HAP-1 (cell line): ENCODE data around the gene HSF2BP.
"Not testable (repeated sequence)": the region's sequence is repeated elsewhere in the genome, so short reads cannot be mapped to it uniquely, and the experiment has no call there.

Source experiments
- DNase-seq, 2 experiments: peaks; one replicate each; pipeline ENCODE4 v3.0.0-alpha.2; 2016 to 2020; ENCODE audit warnings: low spot score in 2 of 2
- H3K27me3 ChIP-seq: fragments of 250-450 bp; sonication (Bioruptor Pico); 2 replicates; pipeline ENCODE4 v1.5.1; 2020; ENCODE audit warnings: low read depth, mild to moderate bottlenecking, moderate library complexity
- H3K36me3 ChIP-seq: fragments of 250-450 bp; sonication (Bioruptor Pico); replicated peaks from 2 replicates; pipeline ENCODE4 v1.5.1; 2020; ENCODE audit warnings: mild to moderate bottlenecking
- H3K4me1 ChIP-seq: fragments of 250-450 bp; sonication (Bioruptor Pico); 2 replicates; pipeline ENCODE4 v1.5.1; 2020; ENCODE audit warnings: mild to moderate bottlenecking
- H3K4me3 ChIP-seq: fragments of 250-450 bp; sonication (Bioruptor Pico); 2 replicates; pipeline ENCODE4 v1.5.1; 2020; ENCODE audit warnings: mild to moderate bottlenecking, moderate library complexity
- H3K9me3 ChIP-seq: fragments of 250-450 bp; sonication (Bioruptor Pico); 2 replicates; pipeline ENCODE4 v1.5.1; 2020; ENCODE audit warnings: mild to moderate bottlenecking, moderate library complexity
- in situ Hi-C: fragments of 300-500 bp; cut with MboI; formaldehyde crosslinking; loops from 3 replicates; pipeline ENCODE4 v1.14.3; 2020; ENCODE audit warnings: low sequenced_read_pairs, inconsistent platforms, mixed read lengths

Gene HSF2BP

GRCh38 chr21:43659136-43660000 is at the start of gene HSF2BP, which contains the start of gene RRP1B:
TSS of gene HSF2BP (minus strand) at chr21:43659488. CDS start at chr21:43658096, 1,392 bp downstream.
TSS of gene RRP1B (plus strand) at chr21:43659560. CDS start at chr21:43659665, 105 bp downstream.
- Histone ChIP-seq H3K9me3 (no peaks in the 10 kb centered on the region), H3K4me3 (peak within 1 kb of the TSS; percentile 84), H3K36me3 (peaks cover 29% of the 10 kb centered on the region), H3K4me1 (peaks cover 6% of the 10 kb centered on the region), H3K27me3 (no peaks in the 10 kb centered on the region)
- peak; percentile 74 to 84 for DNase-seq
- in situ Hi-C loops = loop anchor here (10.0 kb wide), 1 partner anchor 345 kb away; no protein-coding TSS in a partner anchor

- Histone ChIP-seq H3K9me3 (no peaks in the 10 kb centered on the region), H3K4me3 (no peak overlapping the region), H3K36me3 (no peaks in the 10 kb centered on the region), H3K27me3 (peaks cover 2% of the 10 kb centered on the region; the same call in 1 of the 2 replicates), H3K4me1 (no peaks in the 10 kb centered on the region)
- no peak for DNase-seq
- in situ Hi-C loops = no loop called here
Observed at GRCh38 chr21:43708745-43709381, 49.6 kb upstream of the HSF2BP start.

GRCh38 chr21:43707462-43707861 is 48.2 kb upstream of the HSF2BP start:
- H3K4me3 ChIP-seq = no peak overlapping the region
- no peaks in the 10 kb centered on the region for H3K36me3 ChIP-seq
- peaks cover 3% of the 10 kb centered on the region; the same call in 1 of the 2 replicates for H3K4me1 ChIP-seq
- H3K9me3 ChIP-seq = no peaks in the 10 kb centered on the region
- in situ Hi-C loops = no loop called here
- peaks cover 2% of the 10 kb centered on the region; the same call in 1 of the 2 replicates for H3K27me3 ChIP-seq
- no peak for DNase-seq

- in situ Hi-C loops = no loop called here
- H3K4me1 ChIP-seq = peaks cover 3% of the 10 kb centered on the region; the same call in 1 of the 2 replicates
- peak; percentile 15 to 70 for DNase-seq
- H3K9me3 ChIP-seq = no peaks in the 10 kb centered on the region
- no peaks in the 10 kb centered on the region for H3K27me3 ChIP-seq
- H3K36me3 ChIP-seq = no peaks in the 10 kb centered on the region
- H3K4me3 ChIP-seq = no peak overlapping the region
Observed at GRCh38 chr21:43703035-43703880, 44.0 kb upstream of the HSF2BP start.

- no peak for DNase-seq
- H3K9me3 ChIP-seq = no peaks in the 10 kb centered on the region
- H3K4me3 ChIP-seq = no peak overlapping the region
- no peaks in the 10 kb centered on the region for H3K27me3 ChIP-seq
- peaks cover 3% of the 10 kb centered on the region; the same call in 1 of the 2 replicates for H3K4me1 ChIP-seq
- in situ Hi-C loops = no loop called here
- no peaks in the 10 kb centered on the region for H3K36me3 ChIP-seq
Observed at GRCh38 chr21:43702785-43703034, 43.4 kb upstream of the HSF2BP start.

- in situ Hi-C loops = no loop called here
- H3K9me3 ChIP-seq = no peaks in the 10 kb centered on the region
- no peaks in the 10 kb centered on the region for H3K36me3 ChIP-seq
- H3K27me3 ChIP-seq = no peaks in the 10 kb centered on the region
- no peak for DNase-seq
- no peak overlapping the region for H3K4me3 ChIP-seq
- H3K4me1 ChIP-seq = peaks cover 3% of the 10 kb centered on the region; the same call in 1 of the 2 replicates
Observed at GRCh38 chr21:43701936-43702784, 42.9 kb upstream of the HSF2BP start.

GRCh38 chr21:43699933-43700599 is 40.8 kb upstream of the HSF2BP start:
- no peaks in the 10 kb centered on the region for H3K9me3 ChIP-seq
- no peak for DNase-seq
- peaks cover 3% of the 10 kb centered on the region; the same call in 1 of the 2 replicates for H3K4me1 ChIP-seq
- peaks cover 14% of the 10 kb centered on the region for H3K36me3 ChIP-seq
- in situ Hi-C loops = no loop called here
- no peak overlapping the region for H3K4me3 ChIP-seq
- no peaks in the 10 kb centered on the region for H3K27me3 ChIP-seq

- H3K9me3 ChIP-seq, H3K4me1 ChIP-seq, H3K4me3 ChIP-seq, DNase-seq, H3K27me3 ChIP-seq, in situ Hi-C loops: not testable (repeated sequence)
- peaks cover 20% of the 10 kb centered on the region for H3K36me3 ChIP-seq
Observed at GRCh38 chr21:43699492-43699777, 40.1 kb upstream of the HSF2BP start.

GRCh38 chr21:43697758-43698643 is 38.7 kb upstream of the HSF2BP start:
- Histone ChIP-seq H3K27me3 (no peaks in the 10 kb centered on the region), H3K36me3 (peaks cover 34% of the 10 kb centered on the region), H3K4me1 (peaks cover under 1% of the 10 kb centered on the region; the same call in 1 of the 2 replicates), H3K4me3 (no peak overlapping the region), H3K9me3 (no peaks in the 10 kb centered on the region)
- in situ Hi-C loops = no loop called here
- no peak for DNase-seq

GRCh38 chr21:43696214-43696613 is 36.9 kb upstream of the HSF2BP start:
- in situ Hi-C loops = no loop called here
- no peak for DNase-seq
- Histone ChIP-seq H3K4me3 (no peak overlapping the region), H3K36me3 (peaks cover 48% of the 10 kb centered on the region), H3K4me1 (no peaks in the 10 kb centered on the region), H3K27me3 (no peaks in the 10 kb centered on the region), H3K9me3 (no peaks in the 10 kb centered on the region)

GRCh38 chr21:43694437-43695079 is 35.3 kb upstream of the HSF2BP start:
- Histone ChIP-seq H3K27me3 (no peaks in the 10 kb centered on the region), H3K36me3 (peaks cover 65% of the 10 kb centered on the region), H3K4me1 (no peaks in the 10 kb centered on the region), H3K4me3 (no peak overlapping the region), H3K9me3 (no peaks in the 10 kb centered on the region)
- in situ Hi-C loops = no loop called here
- DNase-seq = no peak
